HCT116 (cell line): Measurements from ENCODE around the gene SRP9. TPM values are rescaled to one million over a fixed set of nuclear protein-coding genes. Genes with fewer than 3 reads are reported as not detected.

Experiments used
- ATAC-seq: fragments of 200-7000 bp; cut with Tn5 transposase; 2 replicates; pipeline ENCODE4 v1.9.1; 2020; ENCODE audit warnings: mild to moderate bottlenecking, moderate library complexity
- BruUV-seq: library from RNA; stranded (reverse); fragments of 400-500 nt; replicated peaks from 2 replicates; lab custom pipeline; 2021; lab: Mats Ljungman, UMichigan
- CTCF ChIA-PET: fragments of 300-600 bp; sonication (Branson Sonifier 250); formaldehyde crosslinking; loops from one replicate; lab custom pipeline; 2021; ENCODE audit warnings: antibody characterized with exemption; lab: Charles Lee
- POLR2A ChIA-PET: fragments of 300-600, 350-600 bp; sonication (Branson Sonifier 250); formaldehyde crosslinking; loops from one replicate; lab custom pipeline; 2021; ENCODE audit warnings: antibody characterized with exemption; lab: Charles Lee
- RAD21 ChIA-PET, 2 experiments: fragments of 300-600 bp; sonication (Branson Sonifier 250); formaldehyde crosslinking; loops; one replicate each; lab custom pipeline; 2023; ENCODE audit warnings: low total read pairs in 2 of 2; ENCODE audit not compliant: uncharacterized antibody in 2 of 2, unreplicated experiment in 2 of 2, low non-redundant PET in 1 of 2; lab: Charles Lee
- DNase-seq: peaks from one replicate; pipeline ENCODE4 v3.0.0-alpha.2; 2010; ENCODE audit warnings: low read depth, low spot score
- H2AFZ ChIP-seq: fragments of 200-600 bp; shearing (Covaris generic), sonication (generic); 2 replicates; pipeline ENCODE4 v1.6.1; 2017; ENCODE audit warnings: low read depth, mixed run types, mixed read lengths, antibody characterized with exemption, low read length; ENCODE audit not compliant: poor library complexity, severe bottlenecking
- H3K27ac ChIP-seq: 2 replicates; pipeline ENCODE4 v1.5.1; 2012; ENCODE audit warnings: low read depth, low read length
- H3K27me3 ChIP-seq: fragments of 200-600 bp; sonication (generic); 2 replicates; pipeline ENCODE4 v1.6.1; 2016; ENCODE audit warnings: mixed run types, low read length, mixed read lengths; ENCODE audit not compliant: insufficient read depth
- H3K36me3 ChIP-seq, 2 experiments: fragments of 200-500 bp in 1 of 2; fragments of 200-600 bp in 1 of 2; sonication (Bioruptor generic) in 1 of 2; sonication (generic) in 1 of 2; 2 replicates each; pipeline versions ENCODE4 v1.5.1 to v1.6.1; 2014 to 2016; ENCODE audit warnings: low read length in 2 of 2, inconsistent platforms in 1 of 2, mixed read lengths in 1 of 2, mixed run types in 1 of 2; ENCODE audit not compliant: insufficient read depth in 2 of 2, control insufficient read depth in 1 of 2
- H3K4me1 ChIP-seq, 2 experiments: fragments of 200-600 bp in 1 of 2; sonication (generic) in 1 of 2; 2 replicates each; pipeline versions ENCODE4 v1.5.1 to v1.6.1; 2012 to 2017; ENCODE audit warnings: low read length in 2 of 2, inconsistent platforms in 1 of 2, mild to moderate bottlenecking in 1 of 2, mixed read lengths in 1 of 2, mixed run types in 1 of 2, moderate library complexity in 1 of 2; ENCODE audit not compliant: insufficient read depth in 2 of 2, control insufficient read depth in 1 of 2
- H3K4me2 ChIP-seq: fragments of 200-600 bp; sonication (generic); 2 replicates; pipeline ENCODE4 v1.6.1; 2017; ENCODE audit warnings: mixed run types, low read length, mixed read lengths
- H3K4me3 ChIP-seq, 2 experiments: fragments of 200-600 bp in 1 of 2; sonication (generic) in 1 of 2; replicated peaks in 1 of 2; 2 replicates each; pipeline ENCODE4 v1.5.1; 2011 to 2016; ENCODE audit warnings: low read length in 2 of 2, control low read depth in 1 of 2, low read depth in 1 of 2, mild to moderate bottlenecking in 1 of 2, mixed read lengths in 1 of 2, mixed run types in 1 of 2
- H3K79me2 ChIP-seq: fragments of 200-600 bp; sonication (generic); 2 replicates; pipeline ENCODE4 v1.6.1; 2017; ENCODE audit warnings: mild to moderate bottlenecking, mixed run types, low read length, moderate library complexity, mixed read lengths; ENCODE audit not compliant: insufficient read depth
- H3K9ac ChIP-seq: fragments of 200-600 bp; sonication (generic); 2 replicates; pipeline ENCODE4 v1.6.1; 2016; ENCODE audit warnings: low read length, mixed read lengths
- H3K9me2 ChIP-seq: fragments of 200-600 bp; sonication (generic), shearing (Covaris generic); 2 replicates; pipeline ENCODE4 v1.6.1; 2017; ENCODE audit warnings: mixed run types, mild to moderate bottlenecking, moderate library complexity; ENCODE audit not compliant: insufficient read depth
- H3K9me3 ChIP-seq, 2 experiments: fragments of 200-500 bp in 1 of 2; fragments of 200-600 bp in 1 of 2; sonication (Bioruptor generic) in 1 of 2; sonication (generic) in 1 of 2; 2 replicates each; pipeline ENCODE4 v1.6.1; 2014 to 2017; ENCODE audit warnings: low read length in 2 of 2, mixed read lengths in 2 of 2, inconsistent platforms in 1 of 2, low read depth in 1 of 2, mild to moderate bottlenecking in 1 of 2, mixed run types in 1 of 2, moderate library complexity in 1 of 2; ENCODE audit not compliant: control insufficient read depth in 1 of 2, insufficient read depth in 1 of 2
- H4K20me1 ChIP-seq: fragments of 200-600 bp; sonication (generic), shearing (Covaris generic); 2 replicates; pipeline ENCODE4 v1.6.1; 2017; ENCODE audit warnings: mixed run types, mild to moderate bottlenecking, moderate library complexity; ENCODE audit not compliant: insufficient read depth
- CBX3 ChIP-seq: IDR thresholded peaks from 2 replicates; pipeline ENCODE4 v1.6.1; 2012; ENCODE audit warnings: low read depth
- CEBPB ChIP-seq: IDR thresholded peaks from 2 replicates; pipeline ENCODE4 v1.6.1; 2012; ENCODE audit warnings: low read depth
- EGR1 ChIP-seq: IDR thresholded peaks from 2 replicates; pipeline ENCODE4 v1.6.1; 2012; ENCODE audit warnings: low read depth
- FOSL1 ChIP-seq: IDR thresholded peaks from 2 replicates; pipeline ENCODE4 v1.6.1; 2012; ENCODE audit warnings: low read depth
- JUND ChIP-seq: IDR thresholded peaks from 2 replicates; pipeline ENCODE4 v1.6.1; 2012
- POLR2A ChIP-seq: IDR thresholded peaks from 2 replicates; pipeline ENCODE4 v1.7.0; 2011; ENCODE audit warnings: borderline replicate concordance; ENCODE audit not compliant: insufficient read depth, insufficient read length; ENCODE audit errors: extremely low read depth
- POLR2AphosphoS5 ChIP-seq: IDR thresholded peaks from 2 replicates; pipeline ENCODE4 v1.6.1; 2011; ENCODE audit warnings: mild to moderate bottlenecking, low read depth, low read length, moderate library complexity
- RAD21 ChIP-seq: IDR thresholded peaks from 2 replicates; pipeline ENCODE4 v1.6.1; 2012; ENCODE audit warnings: low read depth, mild to moderate bottlenecking
- SP1 ChIP-seq: IDR thresholded peaks from 2 replicates; pipeline ENCODE4 v1.6.1; 2012; ENCODE audit warnings: low read depth
- TCF7L2 ChIP-seq: IDR thresholded peaks from 2 replicates; pipeline ENCODE4 v1.7.0; 2011; ENCODE audit warnings: borderline replicate concordance, inconsistent platforms; ENCODE audit not compliant: insufficient read depth, insufficient read length; ENCODE audit errors: extremely low read depth
- YY1 ChIP-seq: IDR thresholded peaks from 2 replicates; pipeline ENCODE4 v1.6.1; 2011; ENCODE audit warnings: low read length, low read depth, moderate library complexity, mild to moderate bottlenecking; ENCODE audit not compliant: insufficient replicate concordance; ENCODE audit errors: extremely low read depth
- intact Hi-C: fragments of 100-400 bp; cut with micrococcal nuclease; formaldehyde crosslinking; loops from 2 replicates; pipeline ENCODE4 v1.10.0; 2022
- total RNA-seq: library from RNA; stranded (reverse); gene quantifications from one replicate; pipeline ENCODE4 v1.2.1, GENCODE V29; 2021; ENCODE audit not compliant: unreplicated experiment
- TF ChIP-seq, protein P1 (sequence below): IDR thresholded peaks from 2 replicates; pipeline ENCODE4 v1.6.1; 2012

The SRP9 gene
- total RNA-seq, 1 experiment from 2014 or later = 220 TPM

DNA sequence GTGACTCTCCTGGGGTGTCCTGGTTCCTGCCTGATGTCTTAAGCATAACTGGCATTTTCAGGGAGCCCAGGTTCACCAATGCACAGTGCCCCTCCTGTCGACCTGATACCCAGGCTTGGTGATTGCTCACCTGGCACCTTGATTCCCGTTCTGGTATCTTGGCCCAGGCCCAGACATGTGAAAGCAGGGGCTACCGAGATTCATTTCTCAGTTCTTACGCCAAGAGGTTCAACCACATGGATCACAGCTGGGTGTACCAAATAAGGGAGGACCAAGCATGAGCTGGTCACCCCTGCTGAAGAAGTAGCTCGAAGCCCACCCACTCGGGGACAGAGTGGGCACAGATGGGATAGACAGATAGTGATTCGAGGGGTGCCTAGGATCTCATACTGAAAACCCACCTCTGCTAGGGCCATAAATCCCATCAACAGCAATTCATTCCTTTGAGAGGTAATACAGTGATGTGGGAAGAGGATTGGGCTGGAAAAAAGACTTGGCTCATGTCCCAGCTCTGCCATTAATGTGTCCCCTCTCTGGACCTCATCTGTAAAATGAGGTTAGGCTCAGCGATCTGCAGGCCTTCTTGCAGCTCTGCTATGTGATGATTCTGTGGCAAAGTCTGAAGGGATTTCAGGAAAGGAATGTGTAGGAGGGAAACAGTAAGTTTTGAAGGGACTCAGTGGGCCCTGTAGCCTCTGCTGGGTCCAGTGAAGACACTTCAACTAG lies 35.0 kb downstream of the SRP9 start:
- H3K79me2 ChIP-seq = no peaks in the 10 kb centered on the region

DNA sequence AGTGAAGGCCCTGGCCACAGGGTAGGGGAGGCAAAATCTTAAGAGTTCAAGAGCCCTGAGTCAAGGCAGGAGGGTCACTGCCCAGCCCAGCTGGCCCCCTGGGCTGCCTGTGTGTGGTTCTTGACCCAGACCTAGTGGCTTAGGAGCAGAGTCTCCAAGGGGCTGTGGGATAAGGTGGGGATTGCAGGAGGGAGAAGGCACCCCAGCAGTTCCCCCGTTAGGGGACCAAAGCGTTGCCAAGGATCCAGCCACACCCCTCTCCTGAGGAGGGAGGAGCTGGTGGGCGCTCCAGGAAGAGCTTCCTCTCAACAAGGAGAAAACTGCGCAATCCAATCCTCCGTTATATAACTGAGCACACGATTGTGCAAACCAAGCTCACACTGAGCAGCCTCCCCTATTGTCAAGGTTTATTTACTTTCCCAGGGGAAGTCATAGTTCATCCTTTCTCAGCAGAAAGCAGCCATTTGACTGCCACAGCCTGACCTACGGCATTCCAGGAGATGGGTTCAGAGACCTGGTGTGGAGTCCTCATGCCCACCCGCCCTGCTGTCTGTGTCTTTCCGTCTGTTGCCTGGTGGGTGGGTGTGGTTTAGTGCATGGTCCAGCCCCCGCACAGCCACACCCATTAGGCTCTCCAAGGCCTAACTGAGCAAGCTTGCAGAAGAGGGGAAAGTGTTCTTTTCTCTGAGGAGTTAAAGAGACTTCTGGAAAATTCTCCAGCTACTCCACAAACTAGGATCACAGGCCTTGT lies 35.8 kb downstream of the SRP9 start:
- H3K4me2 ChIP-seq = peak overlapping the region; percentile 45; the same call in 1 of the 2 replicates
- peaks cover 34 to 46% of the 10 kb centered on the region in 2 experiments for H3K4me1 ChIP-seq
- no peak for DNase-seq
- BruUV-seq = no TSS peak
- no peaks in the 10 kb centered on the region for H3K36me3 ChIP-seq
- H3K9me2 ChIP-seq = no peaks in the 10 kb centered on the region
- no peaks in the 10 kb centered on the region for H3K9me3 ChIP-seq
- H2AFZ ChIP-seq = no peak overlapping the region
- no peak overlapping the region for H3K9ac ChIP-seq
- no peak overlapping the region for H3K27ac ChIP-seq
- ChIA-PET CTCF (interaction anchor here (1.2 to 2.2 kb wide), 2 partner anchors 36 to 339 kb away, joined by 4 to 6 read pairs; partner anchors contain the start of gene SRP9), RAD21 (no interaction called here), POLR2A (interaction anchor here (1.2 kb wide), 1 partner anchor 111 kb away, joined by 4 read pairs; the partner anchor contains the start of gene PYCR2)
- TF ChIP-seq FOSL1 = no peak
- TF ChIP-seq YY1 = no peak
- no peak for TF ChIP-seq EGR1
- no peak for TF ChIP-seq CBX3
- TF ChIP-seq RAD21 = no peak
- TF ChIP-seq, protein P1, sequence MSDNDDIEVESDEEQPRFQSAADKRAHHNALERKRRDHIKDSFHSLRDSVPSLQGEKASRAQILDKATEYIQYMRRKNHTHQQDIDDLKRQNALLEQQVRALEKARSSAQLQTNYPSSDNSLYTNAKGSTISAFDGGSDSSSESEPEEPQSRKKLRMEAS = no peak
- TF ChIP-seq POLR2A = no peak
- no peak for TF ChIP-seq TCF7L2
- no peaks in the 10 kb centered on the region for H3K79me2 ChIP-seq
- H4K20me1 ChIP-seq = no peaks in the 10 kb centered on the region
- no peak overlapping the region for H3K4me3 ChIP-seq
- intact Hi-C loops = loop anchor here (5.0 kb wide), 1 partner anchor 69 kb away; the partner anchor contains the start of gene TMEM63A
- H3K27me3 ChIP-seq = no peaks in the 10 kb centered on the region
- ATAC-seq = no peak

More for the DNA sequence above, 35.0 kb downstream of the SRP9 start:
- no peak overlapping the region for H3K9ac ChIP-seq
- ChIA-PET CTCF (no interaction called here), POLR2A (no interaction called here), RAD21 (no interaction called here)
- no TSS peak for BruUV-seq
- H3K36me3 ChIP-seq = no peaks in the 10 kb centered on the region
- TF ChIP-seq CEBPB (no peak), POLR2A (no peak), RAD21 (no peak), JUND (no peak), SP1 (no peak), TCF7L2 (no peak), POLR2AphosphoS5 (no peak), CBX3 (no peak)
- no peaks in the 10 kb centered on the region for H3K27me3 ChIP-seq
- DNase-seq (no peak), ATAC-seq (no peak)
- H2AFZ ChIP-seq = no peak overlapping the region
- H3K9me3 ChIP-seq = no peaks in the 10 kb centered on the region
- H3K4me2 ChIP-seq = no peak overlapping the region
- intact Hi-C loops = loop anchor here (5.0 kb wide), 1 partner anchor 70 kb away; the partner anchor contains the start of gene TMEM63A
- peaks cover 27 to 39% of the 10 kb centered on the region in 2 experiments for H3K4me1 ChIP-seq
- H4K20me1 ChIP-seq = no peaks in the 10 kb centered on the region
- no peaks in the 10 kb centered on the region for H3K9me2 ChIP-seq
- no peak overlapping the region for H3K4me3 ChIP-seq
- no peak overlapping the region for H3K27ac ChIP-seq
